Measurements from ENCODE around the gene LRRC46.

DNA sequence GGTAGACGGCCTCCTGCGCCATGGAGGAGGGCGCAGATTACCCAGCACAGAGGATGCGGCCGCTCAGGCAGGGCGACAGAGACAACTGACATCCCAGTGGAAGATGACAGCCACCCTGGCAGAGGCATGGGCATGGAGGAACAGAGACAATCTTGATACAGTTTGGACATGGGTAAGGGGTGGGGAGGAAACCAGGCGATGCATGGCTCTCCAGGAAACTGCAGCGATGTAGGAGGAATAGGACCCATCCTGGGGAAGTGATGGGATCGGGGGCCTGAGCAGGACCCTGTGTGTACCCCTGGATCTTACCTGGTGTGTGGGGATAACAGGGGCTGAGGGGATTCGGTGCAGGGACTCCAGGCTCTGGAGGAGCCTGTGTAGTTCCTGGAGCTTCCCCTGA, 14.5 kb upstream of the LRRC46 start:
- no peak for TF ChIP-seq GATA3 (IDR thresholded peaks at IDR 0.05; ENCODE audit: low read depth, low read length)
- TF ChIP-seq GATA2 (IDR thresholded peaks at IDR 0.05; ENCODE audit: low read depth, low read length): no peak
